GM19238 (cell line): ENCODE measurements around the gene TBC1D1.

ENCODE experiments used
- DNase-seq: peaks from one replicate; pipeline ENCODE4 v3.0.0; 2011; ENCODE audit warnings: low spot score; ENCODE audit not compliant: insufficient read length

The TBC1D1 gene

DNA sequence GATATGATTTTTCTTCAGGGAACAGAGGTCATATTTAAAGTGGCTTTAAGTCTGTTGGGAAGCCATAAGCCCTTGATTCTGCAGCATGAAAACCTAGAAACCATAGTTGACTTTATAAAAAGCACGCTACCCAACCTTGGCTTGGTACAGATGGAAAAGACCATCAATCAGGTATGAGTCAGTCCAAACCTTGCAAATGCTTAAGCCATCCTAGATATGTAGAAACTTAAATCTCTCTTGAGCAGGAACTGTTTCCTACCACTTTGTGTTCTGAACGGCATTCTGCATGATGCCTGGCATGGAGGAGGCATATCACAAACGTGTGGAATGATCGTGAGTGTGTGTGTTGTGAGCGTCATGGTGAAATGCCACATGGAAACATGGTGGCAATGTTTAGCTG lies 234.1 kb downstream of the TBC1D1 start:
- no peak for DNase-seq

DNA sequence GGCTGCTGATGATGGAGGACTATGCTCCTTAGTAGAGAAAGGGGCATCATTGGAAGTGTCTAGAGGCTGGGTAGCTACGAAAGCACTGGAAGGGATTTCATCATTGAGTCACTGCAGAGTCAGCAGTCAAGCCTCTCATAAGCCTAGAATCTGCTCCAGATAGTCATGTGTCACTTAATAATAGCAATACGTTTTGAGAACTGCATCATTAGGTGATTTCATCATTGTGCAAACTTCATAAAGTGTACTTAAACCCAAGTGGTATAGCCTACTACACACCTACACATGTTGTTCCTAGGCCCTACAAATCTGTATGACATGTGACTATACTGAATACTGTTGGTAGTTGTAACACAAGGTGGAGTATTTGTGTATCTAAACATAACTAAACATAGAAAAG lies 234.9 kb downstream of the TBC1D1 start:
- DNase-seq = no peak

DNA sequence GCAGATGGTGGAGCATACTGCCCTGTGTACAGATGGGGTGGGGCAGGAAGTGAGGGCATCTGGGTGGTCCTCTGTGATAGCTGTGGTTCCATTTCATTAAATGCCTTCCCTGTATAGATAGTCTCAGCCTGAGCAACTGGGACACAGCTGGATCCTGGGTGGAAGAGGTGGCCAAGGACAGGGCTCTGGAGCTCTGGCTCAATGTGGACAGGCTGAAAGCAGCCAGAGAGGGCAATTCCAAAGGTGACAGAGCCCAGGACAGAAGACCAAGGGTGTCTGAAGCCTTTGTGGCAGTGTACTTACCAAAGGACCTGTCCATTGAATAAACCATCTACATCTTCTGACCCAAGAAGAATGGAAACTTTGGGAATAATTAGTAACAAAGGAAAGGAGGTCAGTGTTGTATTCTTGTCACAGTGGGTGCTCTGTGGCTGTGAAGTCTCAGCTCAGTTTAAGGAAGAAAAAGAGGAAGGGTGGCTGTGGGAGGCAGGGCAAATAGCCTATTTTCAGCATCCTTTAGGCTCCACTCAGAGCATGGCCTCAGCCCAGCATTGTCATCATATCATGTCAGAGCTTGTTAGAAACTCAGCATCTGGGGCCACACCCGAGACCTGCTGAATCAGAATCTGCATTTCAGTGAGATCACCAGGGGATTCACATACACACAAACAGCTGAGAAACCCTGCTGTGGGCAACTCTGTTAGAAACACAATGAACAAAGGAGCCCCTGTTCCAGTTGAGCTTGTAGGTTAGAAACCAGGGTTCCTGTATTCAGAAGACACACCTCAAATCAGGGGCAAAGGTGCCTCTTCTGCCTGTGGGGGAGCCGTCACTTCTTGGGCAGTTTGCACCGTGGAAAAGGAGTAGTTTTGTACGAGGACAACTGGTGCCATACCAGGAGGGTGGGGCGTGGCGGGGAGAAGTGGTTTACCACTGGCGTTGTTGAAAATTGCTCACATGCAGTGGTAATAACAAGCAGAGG lies 237.9 kb downstream of the TBC1D1 start:
- DNase-seq = peak; percentile 19

DNA sequence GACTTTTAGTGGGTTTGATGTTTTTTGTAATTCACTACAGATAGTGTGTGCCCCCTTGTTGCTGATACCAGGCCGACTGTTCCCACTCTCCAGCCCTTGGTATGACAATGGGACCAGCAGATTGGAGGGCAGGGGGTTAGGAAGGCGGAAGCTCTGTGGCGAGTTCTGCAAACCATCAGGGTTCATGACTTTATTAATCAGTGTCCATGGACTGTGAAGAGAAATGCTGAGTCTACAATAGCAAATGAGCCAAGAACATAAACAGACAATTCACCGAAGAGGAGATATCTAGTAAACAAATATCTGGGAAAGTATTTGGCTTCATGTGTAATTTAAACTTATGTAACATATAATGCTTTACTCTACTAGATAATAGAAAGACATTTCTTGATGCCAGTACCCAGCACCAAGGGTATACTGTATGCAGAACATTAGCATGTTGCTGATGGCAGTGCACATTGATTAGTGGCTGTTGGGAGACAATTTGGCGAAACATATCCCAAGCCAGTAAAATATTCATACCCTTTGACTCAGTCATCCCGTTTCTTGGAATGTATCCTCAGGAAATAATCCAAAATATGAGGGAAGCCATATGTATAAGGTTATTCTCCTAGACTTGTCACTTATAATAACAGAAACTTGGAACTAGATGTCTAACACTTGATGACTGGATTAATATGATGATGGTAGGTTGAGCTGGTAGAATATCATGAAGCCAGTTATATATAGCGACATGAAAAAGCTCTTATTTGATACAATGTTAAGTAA lies 238.8 kb downstream of the TBC1D1 start:
- DNase-seq = no peak

DNA sequence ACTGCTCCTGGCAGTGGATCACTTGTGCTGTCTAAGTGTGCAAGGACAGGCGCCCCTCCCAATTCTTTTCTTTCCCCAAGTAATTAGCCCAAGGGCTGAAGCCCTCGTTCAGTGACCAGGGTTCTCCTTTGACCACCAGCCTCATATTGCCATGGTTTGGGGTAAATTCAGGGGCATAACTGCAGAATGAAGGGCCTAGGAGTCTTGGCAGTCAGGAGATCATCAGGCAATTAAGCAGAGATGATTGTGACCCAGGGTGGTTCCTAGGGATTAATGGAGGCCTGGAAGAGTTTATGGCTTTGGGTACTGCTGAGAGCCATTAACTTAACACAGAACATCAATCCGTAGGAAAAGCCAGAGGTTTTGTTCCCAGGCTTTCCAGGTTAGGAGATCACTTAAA lies 240.0 kb downstream of the TBC1D1 start:
- no peak for DNase-seq

DNA sequence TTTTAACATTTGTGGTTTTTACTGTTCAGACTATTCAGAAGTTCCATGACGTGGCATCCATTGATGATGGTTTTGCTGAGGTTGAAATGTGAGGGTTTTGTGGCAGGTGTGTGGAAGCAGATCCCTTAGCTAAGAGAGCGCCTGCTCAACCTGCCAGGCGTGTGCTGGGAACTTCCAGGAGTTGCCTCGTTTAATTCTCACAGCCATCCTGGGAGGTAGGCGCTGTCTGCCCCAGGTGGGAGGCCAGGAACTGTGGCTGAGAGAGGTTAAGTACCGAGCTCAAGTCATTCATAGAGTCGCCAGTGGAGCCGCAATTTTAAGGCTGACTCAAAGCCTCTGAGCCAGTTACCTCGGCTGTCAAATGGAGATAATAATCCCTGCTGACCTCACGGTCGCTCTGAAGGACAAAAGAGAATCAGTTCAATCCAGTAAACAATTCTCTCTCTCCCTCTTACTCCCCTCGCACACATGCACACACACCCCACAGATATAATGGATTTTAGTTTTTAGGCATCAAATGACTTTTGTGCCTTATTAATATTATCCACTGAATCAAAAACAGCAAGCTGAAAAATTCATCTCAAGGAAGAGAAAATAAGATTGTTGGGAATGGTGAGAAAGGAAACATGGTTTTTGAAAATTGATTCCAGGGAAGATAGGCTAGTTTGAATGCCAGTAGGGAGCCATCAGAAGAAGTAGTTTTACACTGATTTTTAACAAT lies 240.6 kb downstream of the TBC1D1 start:
- DNase-seq = no peak

DNA sequence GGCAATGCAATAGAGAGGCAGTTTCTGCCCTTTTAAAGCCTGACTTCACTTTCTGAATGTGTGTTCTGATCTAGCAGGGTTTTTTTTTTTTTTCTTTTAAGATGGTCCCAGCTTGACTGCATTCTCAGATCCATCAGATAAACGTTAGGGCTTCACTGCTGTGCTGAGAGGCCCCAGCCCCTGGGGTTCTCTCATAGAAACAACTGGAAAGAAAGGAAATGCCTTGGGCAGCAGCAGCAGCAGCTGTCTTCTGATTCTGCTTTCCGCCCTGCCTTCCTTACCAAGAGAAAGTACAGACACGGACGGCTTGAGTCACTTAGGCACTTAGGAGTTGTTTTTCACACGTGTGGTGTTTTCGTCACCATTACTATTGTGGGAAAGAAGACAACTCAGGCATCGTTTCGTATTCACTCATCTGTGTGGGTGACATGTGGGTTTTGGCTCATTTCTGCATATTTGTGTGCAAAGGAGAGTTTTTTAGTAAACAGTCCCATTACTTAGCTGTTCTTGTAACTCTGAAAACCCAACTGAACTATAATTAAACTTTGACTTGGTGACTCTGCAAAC lies 241.3 kb downstream of the TBC1D1 start:
- DNase-seq = peak; percentile 58

DNA sequence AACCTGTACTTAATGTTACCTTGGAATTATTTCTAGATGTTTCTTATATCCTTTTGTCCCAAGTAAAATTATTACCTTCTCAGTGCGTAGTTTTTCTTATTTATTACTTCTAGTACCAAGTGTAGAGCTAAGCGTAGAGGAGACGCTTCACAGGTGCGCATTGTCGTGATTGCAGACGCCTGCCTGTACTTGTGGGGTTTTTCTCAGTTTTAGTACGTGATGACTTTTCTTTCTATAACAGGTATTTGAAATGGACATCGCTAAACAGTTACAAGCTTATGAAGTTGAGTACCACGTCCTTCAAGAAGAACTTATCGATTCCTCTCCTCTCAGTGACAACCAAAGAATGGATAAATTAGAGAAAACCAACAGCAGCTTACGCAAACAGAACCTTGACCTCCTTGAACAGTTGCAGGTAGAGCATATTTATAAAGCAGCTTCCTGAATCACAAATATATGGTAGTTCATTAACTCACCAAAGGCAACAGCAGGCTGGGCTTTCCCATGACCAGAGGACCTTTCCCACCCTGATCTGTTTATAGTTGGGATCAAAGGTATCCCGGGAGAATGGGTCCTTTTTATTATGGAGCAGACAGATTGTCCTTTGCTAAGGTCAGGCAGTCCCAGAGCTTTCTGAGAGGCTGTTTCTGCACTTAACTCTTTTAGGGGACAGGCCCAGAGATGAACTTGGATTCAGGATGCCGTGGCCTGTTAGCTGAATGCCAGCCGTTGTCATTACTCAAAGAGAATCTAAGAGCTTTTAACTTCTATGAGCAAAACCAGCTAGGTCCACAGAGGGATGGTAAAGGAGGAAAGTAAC lies 242.2 kb downstream of the TBC1D1 start:
- DNase-seq = no peak

DNA sequence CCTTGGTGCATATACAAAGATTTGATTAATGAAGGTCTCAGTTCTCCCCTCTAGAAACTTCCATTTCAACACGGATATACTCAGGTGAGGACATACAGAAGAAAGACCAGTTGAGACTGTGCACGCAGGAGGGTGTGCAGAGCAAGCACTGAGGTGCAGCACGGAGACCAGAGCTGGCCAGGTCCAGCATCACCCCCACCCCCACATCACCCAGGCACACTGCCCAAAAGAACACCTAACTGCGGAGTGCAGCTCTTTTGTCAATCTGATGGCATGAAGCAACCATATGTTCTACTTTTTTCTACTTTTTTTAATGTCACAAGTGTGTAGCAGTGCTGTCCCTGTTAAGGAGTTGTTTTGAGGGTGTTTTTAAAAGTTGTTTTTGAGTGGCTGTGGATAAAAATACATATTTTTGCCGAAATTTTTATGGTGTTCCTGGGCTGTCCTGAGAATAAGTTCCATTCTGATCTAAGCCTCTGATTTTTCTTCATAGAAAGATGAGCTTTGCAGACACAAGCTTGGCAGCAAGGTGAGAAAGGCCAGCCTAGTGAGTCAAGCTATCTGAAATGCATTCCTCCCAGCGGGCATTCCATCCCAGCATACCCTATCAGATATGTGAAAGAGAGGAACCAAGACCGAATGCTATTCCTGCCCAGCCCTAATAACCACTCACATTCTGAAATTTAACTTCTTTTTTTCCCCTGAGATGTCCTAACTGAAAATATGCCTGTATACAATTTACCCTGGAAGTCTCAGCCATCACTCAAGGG lies 243.0 kb downstream of the TBC1D1 start:
- DNase-seq = no peak

DNA sequence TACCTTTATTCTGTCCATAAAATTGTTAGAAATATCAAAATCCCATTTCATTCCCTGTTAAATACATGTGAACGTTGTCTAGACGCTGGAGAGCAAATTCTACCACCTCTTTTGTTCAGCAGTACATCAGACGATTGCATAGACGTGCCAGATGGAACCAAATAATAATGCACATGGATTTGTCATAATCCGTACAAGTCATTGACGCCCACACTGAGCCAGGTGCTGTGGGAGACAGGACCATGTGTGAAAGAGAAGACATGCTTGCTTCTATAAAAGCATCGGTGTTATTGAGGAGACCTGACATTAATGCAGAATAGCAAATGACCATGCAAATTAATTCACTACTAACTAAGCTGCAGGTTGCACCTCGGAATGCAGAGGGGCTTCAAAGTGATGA lies 244.3 kb downstream of the TBC1D1 start:
- no peak for DNase-seq

DNA sequence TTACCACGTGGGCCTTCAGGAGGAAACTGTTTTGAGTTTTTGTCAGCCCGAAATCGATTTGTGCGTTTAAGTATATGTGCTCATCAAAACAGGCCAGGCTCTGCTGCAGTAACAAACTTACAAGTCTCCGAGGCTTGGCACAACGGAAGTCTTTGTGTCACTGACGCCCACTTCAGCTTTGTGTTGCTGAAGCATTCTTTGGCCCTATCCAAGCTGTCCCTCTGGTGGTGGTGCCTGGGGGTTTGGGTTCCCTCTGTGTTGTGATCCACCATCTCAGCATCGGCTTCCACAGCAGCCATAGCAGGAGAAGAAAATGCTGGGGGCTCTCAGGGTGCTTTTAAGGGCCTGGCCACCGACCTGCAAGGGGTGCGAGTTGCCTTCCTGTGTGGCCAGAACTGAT lies 245.7 kb downstream of the TBC1D1 start:
- DNase-seq = no peak

DNA sequence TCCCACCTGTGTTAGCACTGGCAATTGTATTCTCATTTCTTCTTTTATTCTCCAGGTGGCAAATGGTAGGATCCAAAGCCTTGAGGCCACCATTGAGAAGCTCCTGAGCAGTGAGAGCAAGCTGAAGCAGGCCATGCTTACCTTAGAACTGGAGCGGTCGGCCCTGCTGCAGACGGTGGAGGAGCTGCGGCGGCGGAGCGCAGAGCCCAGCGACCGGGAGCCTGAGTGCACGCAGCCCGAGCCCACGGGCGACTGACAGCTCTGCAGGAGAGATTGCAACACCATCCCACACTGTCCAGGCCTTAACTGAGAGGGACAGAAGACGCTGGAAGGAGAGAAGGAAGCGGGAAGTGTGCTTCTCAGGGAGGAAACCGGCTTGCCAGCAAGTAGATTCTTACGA lies 246.2 kb downstream of the TBC1D1 start:
- no peak for DNase-seq

DNA sequence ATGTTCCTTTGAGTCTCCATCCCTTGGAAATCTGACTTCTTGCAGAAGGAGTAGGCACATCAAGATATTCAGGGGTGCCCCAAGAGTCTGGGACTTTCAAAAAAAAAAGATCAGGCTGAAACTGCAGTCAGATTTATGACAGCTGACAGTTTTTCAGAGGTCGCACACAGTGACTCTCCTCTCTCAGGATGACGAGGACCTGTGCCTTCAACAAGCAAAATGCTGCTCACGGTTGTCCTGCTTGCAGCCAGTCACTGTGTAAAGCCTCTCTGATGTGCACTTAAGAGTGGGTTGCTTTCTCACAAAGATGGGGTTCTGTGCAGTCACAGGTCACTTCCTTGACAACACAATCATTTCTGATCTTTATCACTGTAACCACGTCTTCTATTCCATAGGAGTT lies 247.5 kb downstream of the TBC1D1 start:
- no peak for DNase-seq

DNA sequence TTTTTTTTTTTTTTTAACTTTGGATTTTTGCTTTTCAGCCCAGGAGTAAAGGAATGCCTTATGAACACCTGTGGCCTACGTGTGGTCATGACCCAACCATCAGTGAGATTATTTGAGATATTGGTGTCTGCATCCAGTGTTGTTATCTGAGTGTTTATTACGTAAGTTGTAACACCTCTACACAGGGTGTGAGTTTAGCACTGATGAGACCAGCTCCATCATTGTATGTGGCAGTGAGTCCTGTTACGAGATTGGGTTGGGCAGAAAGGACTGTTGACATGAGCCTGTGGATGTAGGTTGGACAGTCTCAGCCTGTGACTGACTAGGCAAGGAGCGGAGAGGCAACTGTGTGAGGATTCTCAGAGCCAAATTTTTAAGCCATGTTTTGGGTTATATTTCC lies 248.3 kb downstream of the TBC1D1 start:
- no peak for DNase-seq

DNA sequence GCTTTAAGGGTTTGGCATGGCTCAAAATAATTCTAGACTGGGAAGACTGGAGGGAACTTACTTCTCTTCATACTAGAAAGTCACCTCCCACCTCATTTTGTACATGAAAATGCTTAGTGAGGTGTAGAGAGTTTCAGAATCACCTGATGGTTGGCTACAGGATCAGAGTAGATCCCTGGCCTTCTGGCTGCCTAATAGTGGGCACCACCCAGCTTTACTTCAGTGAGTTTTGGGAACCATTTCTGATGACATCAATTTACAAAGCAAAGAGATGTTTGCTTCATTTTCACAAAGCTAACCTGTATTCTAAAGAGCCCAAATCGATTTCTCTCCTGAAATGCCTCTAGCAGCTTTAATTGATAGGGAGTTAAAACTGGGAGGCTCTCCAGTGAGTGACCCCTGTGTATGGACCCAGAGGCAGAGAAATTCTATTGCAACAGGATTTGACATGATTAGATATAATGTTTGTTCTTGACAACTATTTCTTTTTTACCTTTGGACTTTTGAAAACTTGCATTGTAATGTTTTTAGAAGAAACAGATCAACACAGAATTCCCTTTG lies 249.8 kb downstream of the TBC1D1 start:
- DNase-seq = no peak

DNA sequence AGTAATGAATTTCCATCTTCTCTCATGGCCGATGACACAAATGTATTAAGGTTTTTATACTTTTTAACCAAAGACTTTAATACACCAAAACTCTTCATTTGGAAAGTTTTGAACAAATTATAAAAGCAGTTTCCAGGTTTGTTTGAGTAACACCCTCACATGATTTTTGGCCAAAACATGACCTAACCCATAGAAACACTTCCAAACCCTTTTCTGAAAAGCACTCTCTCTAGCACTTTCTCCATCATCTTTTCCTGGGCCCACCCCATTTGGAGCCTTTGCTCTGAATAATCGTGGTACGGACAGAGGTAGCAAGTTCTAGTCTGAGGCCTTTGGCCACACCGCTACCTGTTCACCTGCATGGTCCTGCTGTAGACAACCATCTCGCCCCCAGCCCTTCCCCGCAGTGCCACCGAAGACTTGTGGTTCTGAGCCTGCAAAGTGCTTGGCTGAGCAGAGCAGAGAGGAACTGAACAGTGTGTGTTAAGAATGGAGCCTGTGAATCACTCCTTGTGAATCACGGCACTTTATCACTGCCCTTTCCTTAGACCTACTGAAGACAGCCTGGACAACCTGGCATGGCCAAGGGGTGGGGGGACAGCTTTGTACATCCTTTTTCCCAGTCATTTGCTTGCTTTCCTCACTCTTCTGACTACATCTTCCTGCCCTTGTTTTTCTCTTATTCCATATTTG lies 251.1 kb downstream of the TBC1D1 start:
- no peak for DNase-seq

DNA sequence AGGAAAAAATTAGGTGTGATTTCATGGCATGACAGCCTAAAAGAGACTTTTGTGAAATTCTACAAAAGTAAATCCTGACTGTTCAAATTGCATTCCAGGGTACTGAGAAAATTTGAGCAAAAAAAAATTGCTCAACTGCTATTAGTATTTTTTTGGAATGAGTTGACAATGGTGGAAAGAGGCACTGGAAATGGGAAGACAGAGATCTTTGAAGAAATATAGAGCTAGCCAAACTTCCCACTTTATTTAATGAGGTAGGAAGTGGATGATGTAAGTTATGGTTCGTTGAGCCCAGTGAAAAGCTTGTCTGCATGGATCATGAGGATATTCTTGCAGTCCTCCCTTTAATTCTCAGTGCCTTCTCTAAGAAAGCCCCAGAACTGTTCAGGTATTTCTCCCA lies 253.1 kb downstream of the TBC1D1 start:
- DNase-seq = no peak

DNA sequence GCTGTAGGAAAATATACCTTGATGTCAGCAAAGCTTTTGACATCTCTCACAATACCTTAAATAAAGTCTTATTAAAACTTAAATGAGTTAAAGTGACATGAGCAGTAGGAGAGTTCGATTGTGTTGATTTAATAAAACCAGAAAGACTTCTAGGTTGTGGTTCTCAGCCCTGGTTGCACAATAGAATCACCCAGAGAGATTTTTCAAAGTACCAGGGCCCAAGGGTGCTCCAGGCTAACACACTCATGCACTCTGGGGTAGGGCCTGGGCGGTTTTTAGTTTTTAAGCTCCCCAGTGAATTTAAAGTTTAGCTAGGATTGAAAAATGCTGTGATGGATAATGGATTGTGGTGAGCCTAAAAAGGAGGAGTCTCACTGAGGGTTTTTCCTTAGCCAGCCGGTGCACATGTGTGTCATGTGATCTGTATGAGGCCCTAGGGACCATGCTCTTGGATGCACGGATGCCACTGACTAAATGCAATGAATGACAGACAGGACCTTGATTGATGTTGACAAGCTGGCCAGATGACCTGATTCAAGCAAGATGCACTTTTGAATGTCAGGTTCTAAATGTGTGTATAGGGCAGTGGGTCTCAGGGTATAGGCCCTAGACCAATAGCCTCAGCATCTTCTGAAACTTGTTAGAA lies 254.3 kb downstream of the TBC1D1 start:
- DNase-seq = no peak

DNA sequence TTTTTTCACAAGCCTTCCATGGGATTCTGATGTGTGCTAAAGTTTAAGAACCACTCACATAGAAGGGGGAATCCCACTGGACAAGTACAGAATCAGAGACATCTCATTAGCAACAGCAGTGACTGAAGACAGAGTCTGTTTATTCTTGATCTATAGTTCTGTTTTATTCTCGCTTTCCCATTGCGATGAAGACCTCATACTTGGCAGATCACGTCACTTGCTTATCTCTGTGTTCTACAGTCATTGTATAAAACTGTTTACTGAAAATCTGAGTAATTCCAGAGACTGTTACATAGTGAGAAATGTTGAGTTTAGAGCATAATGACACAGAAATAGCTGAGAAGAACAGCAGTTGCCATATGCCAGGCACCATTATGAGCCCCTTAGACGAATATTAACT lies 254.9 kb downstream of the TBC1D1 start:
- DNase-seq = no peak
